Upper lobe of left lung (tissue), 6 donors: ENCODE results near the gene DOCK4. TPM values are rescaled to one million over a fixed set of nuclear protein-coding genes. Genes with fewer than 3 reads are reported as not detected.
A peak's percentile ranks its signal among the peaks of the same experiment; 100 is the strongest.

ENCODE experiments used
- ATAC-seq, 2 donors: fragments of 200-7000 bp; cut with Tn5 transposase; one replicate each; pipeline ENCODE4 v1.9.1; 2022; ENCODE audit warnings: mild to moderate bottlenecking in 2 of 2, moderate library complexity in 2 of 2; ENCODE audit not compliant: low FRiP score in 2 of 2
- DNase-seq, 2 donors: peaks; one replicate each; pipeline ENCODE4 v3.0.0-alpha.2; 2019 to 2020
- H3K27ac ChIP-seq, 4 donors: fragments of 200-600 bp; sonication (generic); one replicate each; pipeline ENCODE4 v1.5.1; 2016 to 2019
- H3K27me3 ChIP-seq, 4 donors: fragments of 200-600 bp; sonication (generic); one replicate each; pipeline ENCODE4 v1.5.1; 2017 to 2019
- H3K36me3 ChIP-seq, 4 donors: fragments of 200-600 bp; sonication (generic); one replicate each; pipeline ENCODE4 v1.5.1; 2016 to 2019
- H3K4me1 ChIP-seq, 4 donors: fragments of 200-600 bp; sonication (generic); one replicate each; pipeline ENCODE4 v1.5.1; 2018 to 2019
- H3K4me3 ChIP-seq, 4 donors: fragments of 200-600 bp; sonication (generic); one replicate each; pipeline ENCODE4 v1.5.1; 2017 to 2019; ENCODE audit warnings: mild to moderate bottlenecking in 2 of 4, moderate library complexity in 1 of 4
- H3K9me3 ChIP-seq, 4 donors: fragments of 200-600 bp; sonication (generic); one replicate each; pipeline ENCODE4 v1.5.1; 2018 to 2019
- EP300 ChIP-seq, 4 donors: sonication (generic); formaldehyde crosslinking; IDR thresholded peaks; one replicate each; pipeline ENCODE4 v1.5.1; 2017; ENCODE audit warnings: antibody characterized with exemption in 4 of 4, control low read depth in 2 of 4
- POLR2A ChIP-seq, 4 donors: fragments of 450-650 bp; IDR thresholded peaks; one replicate each; pipeline ENCODE4 v1.5.1; 2016 to 2017; ENCODE audit warnings: antibody characterized with exemption in 4 of 4, mild to moderate bottlenecking in 2 of 4
- POLR2AphosphoS5 ChIP-seq, 2 donors: sonication (generic); formaldehyde crosslinking; IDR thresholded peaks; one replicate each; pipeline ENCODE4 v1.5.1; 2017; ENCODE audit warnings: antibody characterized with exemption in 2 of 2
- WGBS, 2 donors: methylation state at CpG; one replicate each; pipeline ENCODE4 v1.1.5; 2017 to 2018; 5-methylcytosine and 5-hydroxymethylcytosine counted together
- total RNA-seq, 6 donors: library from RNA; depleted of rRNA in 4 of 6; stranded (reverse); fragments of >200 nt in 4 of 6; gene quantifications; one replicate each; pipeline versions ENCODE4 v1.1.0 to v1.2.1, GENCODE V29; 2016 to 2021
- TF ChIP-seq, protein P1 (sequence below), 6 experiments: fragments of 450-650 bp in 4 of 6; fragments of 200-600 bp in 2 of 6; sonication (generic) in 2 of 6; IDR thresholded peaks; one replicate each; pipeline ENCODE4 v1.5.1; 2016 to 2019; ENCODE audit warnings: antibody characterized with exemption in 6 of 6
- donor health status: DM: no; HTN: no; CAD: no; lungs with moderate emphysema.
- donor health status: DM: no; HTN: yes; CAD: no; lungs with severe emphysema.

DOCK4 gene
- total RNA-seq, 6 donors from 2014 or later = 53.6 to 166 (median 100) TPM

DNA sequence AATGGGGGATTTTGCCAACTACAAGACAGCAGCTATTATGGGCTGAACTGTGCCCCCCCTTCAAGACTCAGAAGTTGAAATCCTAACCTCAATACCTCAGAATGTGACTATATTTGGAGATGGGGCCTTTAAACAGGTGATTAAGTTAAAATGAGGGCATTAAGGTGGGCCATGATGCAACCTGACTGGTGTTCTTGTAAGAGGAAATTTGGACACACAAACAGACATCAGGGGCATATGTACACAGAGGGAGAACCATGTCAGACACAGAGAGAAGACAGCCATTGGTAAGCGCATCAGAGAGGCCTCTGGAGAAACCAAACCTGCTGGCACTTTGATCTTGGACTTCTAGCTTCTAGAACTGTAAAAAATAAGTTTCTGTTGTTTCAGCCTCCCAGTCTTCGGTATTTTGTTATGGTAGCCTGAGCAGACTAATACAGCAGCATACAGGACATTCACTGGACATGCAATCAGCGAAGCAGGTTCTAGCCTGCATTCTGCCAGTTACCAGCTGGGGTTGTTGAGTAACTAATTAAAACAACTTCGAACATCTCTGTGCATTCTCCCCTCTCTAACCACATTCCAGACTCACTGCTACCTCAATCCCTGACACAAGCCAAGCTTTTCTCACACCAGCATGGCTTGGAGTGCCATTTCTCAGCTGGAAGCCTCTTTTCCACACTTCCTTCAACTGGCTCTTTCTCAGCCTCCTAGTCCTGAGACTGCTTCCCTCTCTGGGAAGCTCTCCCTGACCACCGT is 141.4 kb downstream of the DOCK4 start:
- H3K36me3 ChIP-seq = no peaks in the 10 kb centered on the region
- H3K4me3 ChIP-seq = no peak overlapping the region
- TF ChIP-seq POLR2AphosphoS5 (IDR thresholded peaks at IDR 0.05) (no peak), POLR2A (IDR thresholded peaks at IDR 0.05) (no peak), EP300 (IDR thresholded peaks at IDR 0.05) (no peak)
- TF ChIP-seq, protein P1, sequence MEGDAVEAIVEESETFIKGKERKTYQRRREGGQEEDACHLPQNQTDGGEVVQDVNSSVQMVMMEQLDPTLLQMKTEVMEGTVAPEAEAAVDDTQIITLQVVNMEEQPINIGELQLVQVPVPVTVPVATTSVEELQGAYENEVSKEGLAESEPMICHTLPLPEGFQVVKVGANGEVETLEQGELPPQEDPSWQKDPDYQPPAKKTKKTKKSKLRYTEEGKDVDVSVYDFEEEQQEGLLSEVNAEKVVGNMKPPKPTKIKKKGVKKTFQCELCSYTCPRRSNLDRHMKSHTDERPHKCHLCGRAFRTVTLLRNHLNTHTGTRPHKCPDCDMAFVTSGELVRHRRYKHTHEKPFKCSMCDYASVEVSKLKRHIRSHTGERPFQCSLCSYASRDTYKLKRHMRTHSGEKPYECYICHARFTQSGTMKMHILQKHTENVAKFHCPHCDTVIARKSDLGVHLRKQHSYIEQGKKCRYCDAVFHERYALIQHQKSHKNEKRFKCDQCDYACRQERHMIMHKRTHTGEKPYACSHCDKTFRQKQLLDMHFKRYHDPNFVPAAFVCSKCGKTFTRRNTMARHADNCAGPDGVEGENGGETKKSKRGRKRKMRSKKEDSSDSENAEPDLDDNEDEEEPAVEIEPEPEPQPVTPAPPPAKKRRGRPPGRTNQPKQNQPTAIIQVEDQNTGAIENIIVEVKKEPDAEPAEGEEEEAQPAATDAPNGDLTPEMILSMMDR (IDR thresholded peaks at IDR 0.05) = no peak
- ATAC-seq (no peak), DNase-seq (no peak)
- no peak overlapping the region for H3K27ac ChIP-seq
- H3K4me1 ChIP-seq = peaks cover 3 to 13% (median 6%) of the 10 kb centered on the region in 4 donors
- no peaks in the 10 kb centered on the region for H3K9me3 ChIP-seq
- no peaks in the 10 kb centered on the region for H3K27me3 ChIP-seq
- 94 to 95% methylated on average over 5 of the region's 5 CpGs for WGBS, 2 donors

DNA sequence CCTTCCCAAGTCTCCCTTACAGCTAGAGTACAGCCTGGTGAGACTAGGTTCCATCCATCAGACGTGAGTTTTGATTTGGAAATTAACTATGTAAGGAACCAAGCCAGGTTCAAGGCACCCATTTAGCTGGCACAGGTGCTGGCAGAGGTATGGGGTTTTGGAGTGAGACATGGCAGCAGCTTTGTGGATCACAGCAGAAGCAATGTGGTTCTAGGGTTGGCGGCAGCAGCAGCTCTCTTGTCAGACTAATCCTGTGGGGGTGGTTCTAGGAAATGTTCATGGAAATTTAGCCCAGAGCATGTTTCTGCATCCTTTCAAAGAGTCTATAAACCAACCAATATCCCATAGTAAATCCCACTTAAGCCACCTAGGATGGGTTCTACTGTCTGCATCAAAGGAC is 142.2 kb downstream of the DOCK4 start:
- TF ChIP-seq EP300 (IDR thresholded peaks at IDR 0.05) (no peak), POLR2A (IDR thresholded peaks at IDR 0.05) (no peak), POLR2AphosphoS5 (IDR thresholded peaks at IDR 0.05) (no peak)
- TF ChIP-seq, protein P1 (IDR thresholded peaks at IDR 0.05) = no peak
- H3K9me3 ChIP-seq = no peaks in the 10 kb centered on the region
- whole genome bisulfite sequencing, 2 donors = 94 to 95% methylated on average over 2 of the region's 2 CpGs
- no peak overlapping the region for H3K4me3 ChIP-seq
- no peak overlapping the region for H3K27ac ChIP-seq
- peaks cover 0 to 13% (median 7%) of the 10 kb centered on the region in 4 donors for H3K4me1 ChIP-seq
- DNase-seq (no peak), ATAC-seq (no peak)
- H3K36me3 ChIP-seq = no peaks in the 10 kb centered on the region
- H3K27me3 ChIP-seq = no peaks in the 10 kb centered on the region

DNA sequence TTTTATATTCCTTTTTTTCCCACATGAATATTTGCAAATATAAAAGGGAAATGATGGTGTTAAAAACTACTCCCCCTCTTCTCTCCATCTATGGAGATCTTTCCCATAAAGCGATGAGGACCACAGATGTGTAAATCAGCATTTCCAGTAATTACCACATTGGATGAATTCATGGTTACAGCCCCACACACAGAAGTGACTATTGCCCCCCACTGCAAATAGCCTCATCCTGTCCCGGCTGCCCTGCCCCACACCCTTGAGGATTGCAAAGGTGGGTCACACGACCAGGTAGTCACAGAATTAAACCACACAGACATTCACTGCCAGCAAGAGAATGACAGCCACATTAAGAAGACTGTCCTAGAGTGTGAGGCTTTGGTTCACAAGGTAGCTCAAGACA is 145.1 kb downstream of the DOCK4 start:
- no peak for ATAC-seq
- Histone ChIP-seq H3K4me1 (peaks cover 11 to 18% (median 15%) of the 10 kb centered on the region in 4 donors), H3K27me3 (no peaks in the 10 kb centered on the region), H3K4me3 (no peak overlapping the region), H3K36me3 (no peaks in the 10 kb centered on the region), H3K9me3 (no peaks in the 10 kb centered on the region), H3K27ac (peak overlapping the region in 1 of 4 donors; percentile 21)
- no peak for DNase-seq
- TF ChIP-seq EP300 (IDR thresholded peaks at IDR 0.05) (no peak), POLR2A (IDR thresholded peaks at IDR 0.05) (no peak), POLR2AphosphoS5 (IDR thresholded peaks at IDR 0.05) (no peak)
- TF ChIP-seq, protein P1 (IDR thresholded peaks at IDR 0.05) = no peak
- 88 to 89% methylated on average over 2 to 3 of the region's 3 CpGs for WGBS, 2 donors

DNA sequence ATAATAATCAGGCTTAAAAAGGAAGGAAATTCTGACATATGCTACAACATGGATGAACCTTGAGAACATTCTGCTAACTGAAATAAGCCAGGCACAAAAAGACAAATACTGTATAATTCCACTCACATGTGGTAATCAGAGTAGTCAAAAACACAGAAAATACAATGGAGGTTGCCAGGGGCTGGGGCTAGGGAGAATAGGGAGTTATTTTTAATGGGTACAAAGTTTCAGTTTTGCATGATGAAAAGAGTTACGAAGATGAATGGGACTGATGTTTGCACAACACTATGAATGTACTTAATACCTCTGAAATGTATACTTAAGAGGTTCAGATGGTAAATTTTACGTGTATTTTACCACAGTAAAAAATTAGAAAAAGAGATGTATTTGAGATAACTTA is 145.6 kb downstream of the DOCK4 start:
- Histone ChIP-seq H3K4me3 (no peak overlapping the region), H3K9me3 (no peaks in the 10 kb centered on the region), H3K36me3 (no peaks in the 10 kb centered on the region), H3K27ac (no peak overlapping the region), H3K4me1 (peaks cover 11 to 23% (median 18%) of the 10 kb centered on the region in 4 donors), H3K27me3 (no peaks in the 10 kb centered on the region)
- DNase-seq = no peak
- peak in 1 of 2 donors; percentile 49 for ATAC-seq
- TF ChIP-seq, protein P1 (IDR thresholded peaks at IDR 0.05) = no peak
- TF ChIP-seq POLR2A (IDR thresholded peaks at IDR 0.05) = no peak
- no peak for TF ChIP-seq POLR2AphosphoS5 (IDR thresholded peaks at IDR 0.05)
- TF ChIP-seq EP300 (IDR thresholded peaks at IDR 0.05) = no peak
- 68 to 72% methylated on average over 2 of the region's 2 CpGs for WGBS, 2 donors

DNA sequence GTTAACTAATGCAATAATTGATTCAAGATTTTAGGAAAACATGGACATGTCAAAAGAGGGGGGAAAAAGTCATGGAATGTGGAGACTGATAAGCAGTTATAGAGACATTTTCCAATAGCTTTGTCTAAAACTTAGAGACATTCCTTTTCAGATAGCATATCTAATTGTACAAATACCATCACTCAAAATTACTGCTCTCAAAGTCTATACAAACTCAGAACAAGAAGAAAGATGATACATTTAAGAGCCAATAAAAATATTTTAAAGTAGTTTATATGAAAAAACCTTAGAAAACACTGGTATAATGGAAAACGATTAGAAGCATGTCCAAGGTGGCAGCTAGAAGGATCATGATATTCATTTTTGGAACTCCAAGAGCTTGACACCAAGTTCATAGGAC is 146.5 kb downstream of the DOCK4 start:
- ATAC-seq (no peak), DNase-seq (no peak)
- Histone ChIP-seq H3K9me3 (no peaks in the 10 kb centered on the region), H3K27ac (no peak overlapping the region), H3K4me3 (no peak overlapping the region), H3K4me1 (peaks cover 11 to 24% (median 22%) of the 10 kb centered on the region in 4 donors), H3K27me3 (no peaks in the 10 kb centered on the region), H3K36me3 (no peaks in the 10 kb centered on the region)
- TF ChIP-seq, protein P1 (IDR thresholded peaks at IDR 0.05) = no peak
- TF ChIP-seq POLR2AphosphoS5 (IDR thresholded peaks at IDR 0.05) (no peak), EP300 (IDR thresholded peaks at IDR 0.05) (no peak), POLR2A (IDR thresholded peaks at IDR 0.05) (no peak)
- 57 to 70% methylated on average over 1 of the region's 1 CpG for WGBS, 2 donors
